IPS-NIHi11 (cell line): ENCODE measurements around the gene LYST.
"Not testable (repeated sequence)": the region's sequence is repeated elsewhere in the genome, so short reads cannot be mapped to it uniquely, and the experiment has no call there.

Experiments used
- DNase-seq: peaks from one replicate; pipeline ENCODE4 v3.0.0; 2012; ENCODE audit warnings: mixed read lengths, low spot score

The LYST gene

GRCh38 chr1:235757587-235758096 is 109.1 kb downstream of the LYST start:
- DNase-seq = no peak

GRCh38 chr1:235754186-235754585 is 112.5 kb downstream of the LYST start:
- DNase-seq = not testable (repeated sequence)

- no peak for DNase-seq
Measured at GRCh38 chr1:235749755-235750300, 116.9 kb downstream of the LYST start.

GRCh38 chr1:235748747-235749146 is 118.0 kb downstream of the LYST start:
- no peak for DNase-seq

- no peak for DNase-seq
Measured at GRCh38 chr1:235746245-235746644, 120.5 kb downstream of the LYST start.

- no peak for DNase-seq
Measured at GRCh38 chr1:235745503-235746136, 121.1 kb downstream of the LYST start.

GRCh38 chr1:235742914-235743599 is 123.6 kb downstream of the LYST start:
- DNase-seq = no peak

- DNase-seq = no peak
Measured at GRCh38 chr1:235741294-235741693, 125.4 kb downstream of the LYST start.

- no peak for DNase-seq
Measured at GRCh38 chr1:235739631-235740030, 127.1 kb downstream of the LYST start.

GRCh38 chr1:235739124-235739523 is 127.6 kb downstream of the LYST start:
- DNase-seq = no peak

- no peak for DNase-seq
Measured at GRCh38 chr1:235737751-235738150, 129.0 kb downstream of the LYST start.

- DNase-seq = no peak
Measured at GRCh38 chr1:235736263-235736662, 130.4 kb downstream of the LYST start.

- DNase-seq = no peak
Measured at GRCh38 chr1:235735621-235736020, 131.1 kb downstream of the LYST start.

- DNase-seq = no peak
Measured at GRCh38 chr1:235734335-235734734, 132.4 kb downstream of the LYST start.

- no peak for DNase-seq
Measured at GRCh38 chr1:235730007-235730406, 136.7 kb downstream of the LYST start.

- no peak for DNase-seq
Measured at GRCh38 chr1:235726557-235726956, 140.1 kb downstream of the LYST start.

GRCh38 chr1:235725434-235725833 is 141.3 kb downstream of the LYST start:
- DNase-seq = no peak

GRCh38 chr1:235724730-235725129 is 142.0 kb downstream of the LYST start:
- no peak for DNase-seq

- no peak for DNase-seq
Measured at GRCh38 chr1:235722858-235723257, 143.8 kb downstream of the LYST start.

- no peak for DNase-seq
Measured at GRCh38 chr1:235721982-235722381, 144.7 kb downstream of the LYST start.

- no peak for DNase-seq
Measured at GRCh38 chr1:235720544-235720943, 146.2 kb downstream of the LYST start.

- DNase-seq = no peak
Measured at GRCh38 chr1:235714205-235714897, 152.4 kb downstream of the LYST start.

- DNase-seq = no peak
Measured at GRCh38 chr1:235712812-235713211, 153.9 kb downstream of the LYST start.
